Vagina (tissue), 2 donors: ENCODE results near the gene CEP97.

Experiments
- POLR2A ChIP-seq, 2 donors: fragments of 450-650 bp; IDR thresholded peaks; one replicate each; pipeline ENCODE4 v1.6.1; 2017; ENCODE audit warnings: antibody characterized with exemption in 2 of 2, mild to moderate bottlenecking in 2 of 2, moderate library complexity in 2 of 2
- POLR2AphosphoS5 ChIP-seq, 2 donors: sonication (generic); formaldehyde crosslinking; IDR thresholded peaks; one replicate each; pipeline ENCODE4 v1.9.0; 2017; ENCODE audit warnings: antibody characterized with exemption in 2 of 2, mild to moderate bottlenecking in 2 of 2, low read depth in 1 of 2; ENCODE audit not compliant: insufficient read depth in 1 of 2
- TF ChIP-seq, protein P1 (sequence below), 3 experiments: fragments of 450-650 bp in 2 of 3; fragments of 200-600 bp in 1 of 3; sonication (generic) in 1 of 3; IDR thresholded peaks; one replicate each; pipeline ENCODE4 v1.5.1; 2017 to 2019; ENCODE audit warnings: antibody characterized with exemption in 3 of 3, mild to moderate bottlenecking in 2 of 3, moderate library complexity in 2 of 3

DNA sequence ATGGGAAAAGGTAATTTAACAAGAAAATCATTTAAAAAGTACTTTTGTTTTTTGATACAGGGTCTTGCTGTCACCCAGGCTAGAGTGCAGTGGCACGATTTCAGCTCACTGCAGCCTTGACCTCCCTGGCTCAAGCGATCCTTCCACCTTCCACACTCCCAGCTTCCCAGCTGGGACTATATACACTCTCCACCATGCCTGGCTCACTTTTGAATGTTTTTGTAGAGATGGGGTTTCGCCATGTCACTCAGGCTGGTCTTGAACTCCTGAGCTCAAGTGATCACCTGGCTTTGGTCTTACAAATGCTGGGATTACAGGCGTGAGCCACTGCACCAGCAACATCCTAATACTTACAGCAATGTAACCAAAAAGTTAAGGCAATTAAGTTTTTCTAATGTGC is 43.9 kb upstream of the CEP97 start:
- TF ChIP-seq, protein P1, sequence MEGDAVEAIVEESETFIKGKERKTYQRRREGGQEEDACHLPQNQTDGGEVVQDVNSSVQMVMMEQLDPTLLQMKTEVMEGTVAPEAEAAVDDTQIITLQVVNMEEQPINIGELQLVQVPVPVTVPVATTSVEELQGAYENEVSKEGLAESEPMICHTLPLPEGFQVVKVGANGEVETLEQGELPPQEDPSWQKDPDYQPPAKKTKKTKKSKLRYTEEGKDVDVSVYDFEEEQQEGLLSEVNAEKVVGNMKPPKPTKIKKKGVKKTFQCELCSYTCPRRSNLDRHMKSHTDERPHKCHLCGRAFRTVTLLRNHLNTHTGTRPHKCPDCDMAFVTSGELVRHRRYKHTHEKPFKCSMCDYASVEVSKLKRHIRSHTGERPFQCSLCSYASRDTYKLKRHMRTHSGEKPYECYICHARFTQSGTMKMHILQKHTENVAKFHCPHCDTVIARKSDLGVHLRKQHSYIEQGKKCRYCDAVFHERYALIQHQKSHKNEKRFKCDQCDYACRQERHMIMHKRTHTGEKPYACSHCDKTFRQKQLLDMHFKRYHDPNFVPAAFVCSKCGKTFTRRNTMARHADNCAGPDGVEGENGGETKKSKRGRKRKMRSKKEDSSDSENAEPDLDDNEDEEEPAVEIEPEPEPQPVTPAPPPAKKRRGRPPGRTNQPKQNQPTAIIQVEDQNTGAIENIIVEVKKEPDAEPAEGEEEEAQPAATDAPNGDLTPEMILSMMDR (IDR thresholded peaks at IDR 0.05), result no peak
- TF ChIP-seq POLR2A (IDR thresholded peaks at IDR 0.05), result no peak
- TF ChIP-seq POLR2AphosphoS5 (IDR thresholded peaks at IDR 0.05; ENCODE audit: insufficient read depth in 1 of 2, low read depth in 1 of 2), result no peak
